NCI-H1092 treated with DMSO at 0.1 percent for 48 hours (cell line): ENCODE measurements around the gene LIX1L.
A peak's percentile ranks its signal among the peaks of the same experiment; 100 is the strongest.
"Not testable (repeated sequence)": the region's sequence is repeated elsewhere in the genome, so short reads cannot be mapped to it uniquely, and the experiment has no call there.

Experiments
- DNase-seq: peaks from one replicate; lab custom pipeline; 2025; lab: John Stamatoyannopoulos, UW

Gene LIX1L

GRCh38 chr1:145936247-145936646 lies 21.6 kb downstream of the LIX1L start:
- DNase-seq: no peak

GRCh38 chr1:145935708-145936107 lies 22.1 kb downstream of the LIX1L start:
- DNase-seq: no peak

GRCh38 chr1:145932522-145933009 lies 25.3 kb downstream of the LIX1L start:
- not testable (repeated sequence) for DNase-seq

GRCh38 chr1:145927916-145928643 lies 29.7 kb downstream of the LIX1L start:
- DNase-seq: no peak

- peak; percentile 100 for DNase-seq
Measured at GRCh38 chr1:145927063-145927886, 30.5 kb downstream of the LIX1L start, which contains the start of gene RBM8A. Gene RBM8A (minus strand): TSS chr1:145927484. CDS start chr1:145927426, 58 bp downstream.

GRCh38 chr1:145926686-145927062 lies 31.1 kb downstream of the LIX1L start:
- DNase-seq: no peak

GRCh38 chr1:145922266-145922665 lies 35.6 kb downstream of the LIX1L start:
- DNase-seq: no peak

GRCh38 chr1:145920297-145920696 lies 37.5 kb downstream of the LIX1L start:
- DNase-seq: not testable (repeated sequence)

GRCh38 chr1:145918992-145919939 lies 38.6 kb downstream of the LIX1L start:
- DNase-seq: peak; percentile 48

- peak; percentile 86 for DNase-seq
Measured at GRCh38 chr1:145918144-145918991, 39.4 kb downstream of the LIX1L start, which contains the start of gene PEX11B. Gene PEX11B (minus strand): TSS chr1:145918717. CDS start chr1:145918688, 29 bp downstream.

GRCh38 chr1:145917595-145917994 lies 40.2 kb downstream of the LIX1L start:
- DNase-seq: no peak

- no peak for DNase-seq
Measured at GRCh38 chr1:145916745-145917144, 41.1 kb downstream of the LIX1L start.

- DNase-seq: no peak
Measured at GRCh38 chr1:145912128-145912641, 45.6 kb downstream of the LIX1L start.

- DNase-seq: no peak
Measured at GRCh38 chr1:145908653-145909052, 49.2 kb downstream of the LIX1L start.

GRCh38 chr1:145906954-145907753 lies 50.7 kb downstream of the LIX1L start:
- DNase-seq: no peak

GRCh38 chr1:145901312-145902021 lies 56.4 kb downstream of the LIX1L start:
- no peak for DNase-seq

- no peak for DNase-seq
Measured at GRCh38 chr1:145898756-145899155, 59.1 kb downstream of the LIX1L start.

GRCh38 chr1:145897969-145898368 lies 59.8 kb downstream of the LIX1L start:
- no peak for DNase-seq

GRCh38 chr1:145895471-145895870 lies 62.3 kb downstream of the LIX1L start:
- no peak for DNase-seq
